GM12878 (cell line): ENCODE measurements around the gene ANKMY2. TPM values are rescaled to one million over a fixed set of nuclear protein-coding genes. Genes with fewer than 3 reads are reported as not detected.

Experiments
- ATAC-seq: fragments of 200-7000 bp; cut with Tn5 transposase; 3 replicates; pipeline ENCODE4 v1.9.1; 2020; ENCODE audit warnings: mild to moderate bottlenecking, moderate library complexity
- BruUV-seq: library from RNA; stranded (reverse); fragments of 400-500 nt; replicated peaks from 2 replicates; lab custom pipeline; 2021; lab: Mats Ljungman, UMichigan
- CTCF ChIA-PET: fragments of 300-600 bp; sonication (Branson Sonifier 250); formaldehyde crosslinking; extraction: SDS; loops from one replicate; lab custom pipeline; 2021; ENCODE audit warnings: inconsistent platforms; lab: Yijun Ruan, JAX
- POLR2A ChIA-PET: fragments of 350-600 bp; formaldehyde crosslinking; extraction: SDS; loops from one replicate; lab custom pipeline; 2021; ENCODE audit warnings: inconsistent platforms; lab: Charles Lee
- RAD21 ChIA-PET: fragments of 300-600 bp; sonication (Branson Sonifier 250); formaldehyde crosslinking; loops from one replicate; lab custom pipeline; 2023; ENCODE audit warnings: antibody characterized with exemption; ENCODE audit not compliant: unreplicated experiment; lab: Charles Lee
- SMC1A ChIA-PET: fragments of 300-600 bp; sonication (Branson Sonifier 250); formaldehyde crosslinking; loops from one replicate; lab custom pipeline; 2023; ENCODE audit not compliant: unreplicated experiment, uncharacterized antibody; lab: Charles Lee
- DNase-seq: peaks from one replicate; pipeline ENCODE4 v3.0.0-alpha.2; 2011; ENCODE audit warnings: low read depth, low spot score
- FAIRE-seq: peaks from 3 replicates; lab custom pipeline; 2011; peaks lifted over from hg19 to GRCh38; lab: Jason Lieb, UNC
- H2AFZ ChIP-seq: 2 replicates; pipeline ENCODE4 v1.6.0; 2011; ENCODE audit warnings: low read depth, low read length, control low read depth; ENCODE audit not compliant: control insufficient read depth
- H3K27ac ChIP-seq: 2 replicates; pipeline ENCODE4 v1.5.1; 2011; ENCODE audit warnings: control low read depth; ENCODE audit not compliant: control insufficient read depth, insufficient read depth
- H3K27me3 ChIP-seq, 2 experiments: replicated peaks in 1 of 2; 2 replicates each; pipeline versions ENCODE4 v1.6.0 to v1.6.1; 2011; ENCODE audit warnings: low read length in 1 of 2; ENCODE audit not compliant: control insufficient read depth in 2 of 2, insufficient read depth in 2 of 2
- H3K36me3 ChIP-seq, 2 experiments: 2 replicates each; pipeline ENCODE4 v1.5.1; 2011; ENCODE audit warnings: low read length in 1 of 2; ENCODE audit not compliant: control insufficient read depth in 2 of 2, insufficient read depth in 2 of 2
- H3K4me1 ChIP-seq: 2 replicates; pipeline ENCODE4 v1.6.1; 2011; ENCODE audit warnings: mild to moderate bottlenecking, low read length, moderate library complexity, mixed read lengths; ENCODE audit not compliant: control insufficient read depth, insufficient read depth
- H3K4me2 ChIP-seq: 2 replicates; pipeline ENCODE4 v1.6.0; 2011; ENCODE audit warnings: control low read depth; ENCODE audit not compliant: control insufficient read depth, insufficient read depth
- H3K4me3 ChIP-seq: fragments of 200-600 bp; sonication (generic); 2 replicates; pipeline ENCODE4 v1.5.1; 2016
- H3K79me2 ChIP-seq: 2 replicates; pipeline ENCODE4 v1.6.0; 2011; ENCODE audit warnings: low read length; ENCODE audit not compliant: control insufficient read depth, insufficient read depth
- H3K9ac ChIP-seq: 2 replicates; pipeline ENCODE4 v1.8.0; 2011; ENCODE audit warnings: low read length, control low read depth, mixed read lengths; ENCODE audit not compliant: control insufficient read depth, insufficient read depth
- H3K9me3 ChIP-seq: replicated peaks from 3 replicates; pipeline ENCODE4 v1.5.1; 2011; ENCODE audit warnings: mild to moderate bottlenecking, low read length; ENCODE audit not compliant: control insufficient read depth, insufficient read depth
- H4K20me1 ChIP-seq: 2 replicates; pipeline ENCODE4 v1.6.0; 2011; ENCODE audit not compliant: control insufficient read depth, insufficient read depth
- CEBPZ ChIP-seq: fragments of 150-350 bp; IDR thresholded peaks from 2 replicates; pipeline ENCODE4 v1.6.1; 2016; ENCODE audit warnings: low read depth, low read length
- CHD4 ChIP-seq: fragments of 200-600 bp; sonication (generic); IDR thresholded peaks from 2 replicates; pipeline ENCODE4 v1.6.1; 2016; ENCODE audit warnings: mild to moderate bottlenecking
- HDAC2 ChIP-seq: fragments of 200-600 bp; sonication (generic); IDR thresholded peaks from 2 replicates; pipeline ENCODE4 v1.6.1; 2017
- HDGF ChIP-seq: fragments of 450-650 bp; IDR thresholded peaks from 2 replicates; pipeline ENCODE4 v1.6.1; 2016; ENCODE audit warnings: antibody characterized with exemption
- KLF5 ChIP-seq: fragments of 450-650 bp; IDR thresholded peaks from 2 replicates; pipeline ENCODE4 v1.6.1; 2014; ENCODE audit warnings: mild to moderate bottlenecking; ENCODE audit not compliant: partially characterized antibody
- NFIC ChIP-seq: IDR thresholded peaks from 2 replicates; pipeline ENCODE4 v1.6.1; 2012; ENCODE audit warnings: low read depth, mild to moderate bottlenecking, inconsistent platforms, low read length, moderate library complexity
- RAD51 ChIP-seq: fragments of 450-650 bp; IDR thresholded peaks from 2 replicates; pipeline ENCODE4 v1.6.1; 2016; ENCODE audit warnings: moderate library complexity, mild to moderate bottlenecking, inconsistent platforms
- SMARCA5 ChIP-seq: fragments of 450-650 bp; IDR thresholded peaks from 2 replicates; pipeline ENCODE4 v1.6.1; 2017; ENCODE audit warnings: mild to moderate bottlenecking
- SRF ChIP-seq, 2 experiments: IDR thresholded peaks; 2 replicates each; pipeline ENCODE4 v1.6.1; 2011; ENCODE audit warnings: low read depth in 2 of 2, low read length in 2 of 2, mild to moderate bottlenecking in 1 of 2, moderate library complexity in 1 of 2
- TBL1XR1 ChIP-seq: IDR thresholded peaks from 2 replicates; pipeline ENCODE4 v1.6.1; 2012; ENCODE audit warnings: low read depth, low read length, improper control_type of control experiment
- ZNF592 ChIP-seq: fragments of 450-650 bp; IDR thresholded peaks from 2 replicates; pipeline ENCODE4 v1.6.1; 2017; ENCODE audit warnings: mild to moderate bottlenecking, moderate library complexity
- WGBS: methylation state at CpG from one replicate; pipeline ENCODE4 v1.1.6; 2016; ENCODE audit warnings: low lambda C conversion rate; ENCODE audit not compliant: insufficient replicate concordance, insufficient coverage; ENCODE audit errors: missing lambda C conversion rate; 5-methylcytosine and 5-hydroxymethylcytosine counted together
- in situ Hi-C: fragments of 300-500 bp; cut with MboI; formaldehyde crosslinking; loops from 9 replicates; pipeline ENCODE4 v1.14.3; 2018; ENCODE audit warnings: mixed read lengths
- intact Hi-C: fragments of 100-400 bp; cut with micrococcal nuclease; formaldehyde crosslinking; loops from one replicate; pipeline ENCODE4 v1.14.2; 2022; ENCODE audit not compliant: unreplicated experiment
- polyA plus RNA-seq, 11 experiments: library from polyadenylated mRNA; depleted of rRNA in 4 of 11; unstranded in 6 of 11; stranded (reverse) in 5 of 11; fragments of >200 nt; fragmentation: Nextera tagmentation in 4 of 11; fragmentation: Illumina TruSeq in 1 of 11; extraction: Ambion mirVana in 4 of 11; extraction: Trizol in 1 of 11; gene quantifications; 1 replicate in 1 of 11; 2 replicates in 10 of 11; pipeline versions ENCODE4 v1.2.1 to v1.2.3, GENCODE V29; 2011 to 2016; ENCODE audit warnings: inconsistent platforms in 2 of 11, missing spikeins in 2 of 11, low read depth in 1 of 11
- total RNA-seq, 4 experiments: library from RNA; depleted of rRNA in 3 of 4; stranded (reverse); fragments of >200 nt in 3 of 4; fragmentation: Illumina TruSeq in 1 of 4; extraction: Trizol in 1 of 4; gene quantifications; 2 replicates each; pipeline versions ENCODE4 v1.2.1 to v1.2.3, GENCODE V29; 2013 to 2021
- TF ChIP-seq, protein P1 (sequence below), 3 experiments: IDR thresholded peaks in 2 of 3; conservative IDR thresholded peaks in 1 of 3; 2 replicates each; pipeline ENCODE4 v1.5.1; 2011; ENCODE audit warnings: low read depth in 3 of 3, low read length in 3 of 3, mild to moderate bottlenecking in 3 of 3, control low read depth in 2 of 3, moderate library complexity in 2 of 3, inconsistent platforms in 1 of 3, mixed read lengths in 1 of 3; ENCODE audit not compliant: control insufficient read depth in 2 of 3, insufficient read depth in 1 of 3; ENCODE audit errors: extremely low read depth in 1 of 3

The ANKMY2 gene
- total and polyA plus RNA-seq, 10 of the 15 experiments (the other 5 are each of a cell fraction or from before 2014, with no cell fraction given) = 0.10 to 0.48 (median 0.29) TPM

- H3K9ac ChIP-seq = no peak overlapping the region
- no peak overlapping the region for H3K4me3 ChIP-seq
- H3K9me3 ChIP-seq = no peaks in the 10 kb centered on the region
- CTCF ChIA-PET = no interaction called here
- POLR2A ChIA-PET = no interaction called here
- H3K36me3 ChIP-seq = no peaks in the 10 kb centered on the region
- SMC1A ChIA-PET = no interaction called here
- H3K27ac ChIP-seq = no peak overlapping the region
- 0 out of 2 replicates have a peak, but pooled peaks cover 2% of the 10 kb centered on the region for H4K20me1 ChIP-seq
- DNase-seq (no peak), FAIRE-seq (no peak), ATAC-seq (peak; percentile 34; the same call in 2 of the 3 replicates)
- H2AFZ ChIP-seq = no peak overlapping the region
- no peaks in the 10 kb centered on the region for H3K79me2 ChIP-seq
- no peaks in the 10 kb centered on the region for H3K27me3 ChIP-seq
- in situ Hi-C loops = no loop called here
- RAD21 ChIA-PET = no interaction called here
- WGBS = 3% methylated on average over 3 of the region's 3 CpGs
- TF ChIP-seq, protein P1, sequence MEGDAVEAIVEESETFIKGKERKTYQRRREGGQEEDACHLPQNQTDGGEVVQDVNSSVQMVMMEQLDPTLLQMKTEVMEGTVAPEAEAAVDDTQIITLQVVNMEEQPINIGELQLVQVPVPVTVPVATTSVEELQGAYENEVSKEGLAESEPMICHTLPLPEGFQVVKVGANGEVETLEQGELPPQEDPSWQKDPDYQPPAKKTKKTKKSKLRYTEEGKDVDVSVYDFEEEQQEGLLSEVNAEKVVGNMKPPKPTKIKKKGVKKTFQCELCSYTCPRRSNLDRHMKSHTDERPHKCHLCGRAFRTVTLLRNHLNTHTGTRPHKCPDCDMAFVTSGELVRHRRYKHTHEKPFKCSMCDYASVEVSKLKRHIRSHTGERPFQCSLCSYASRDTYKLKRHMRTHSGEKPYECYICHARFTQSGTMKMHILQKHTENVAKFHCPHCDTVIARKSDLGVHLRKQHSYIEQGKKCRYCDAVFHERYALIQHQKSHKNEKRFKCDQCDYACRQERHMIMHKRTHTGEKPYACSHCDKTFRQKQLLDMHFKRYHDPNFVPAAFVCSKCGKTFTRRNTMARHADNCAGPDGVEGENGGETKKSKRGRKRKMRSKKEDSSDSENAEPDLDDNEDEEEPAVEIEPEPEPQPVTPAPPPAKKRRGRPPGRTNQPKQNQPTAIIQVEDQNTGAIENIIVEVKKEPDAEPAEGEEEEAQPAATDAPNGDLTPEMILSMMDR (IDR thresholded peaks at IDR 0.05 in 2 of 3, conservative IDR thresholded peaks at IDR 0.05 in 1 of 3; ENCODE audit: control insufficient read depth in 2 of 3, extremely low read depth in 1 of 3, insufficient read depth in 1 of 3, low read depth in 3 of 3, low read length in 3 of 3) = no peak
- TF ChIP-seq SMARCA5 (no peak), HDGF (no peak), RAD51 (no peak), CHD4 (no peak), HDAC2 (no peak), TBL1XR1 (no peak), NFIC (no peak), SRF (IDR thresholded peaks at IDR 0.05; ENCODE audit: low read depth in 2 of 2, low read length in 2 of 2) (no peak), ZNF592 (no peak), KLF5 (no peak), CEBPZ (no peak)
- H3K4me1 ChIP-seq = no peaks in the 10 kb centered on the region
- H3K4me2 ChIP-seq = no peak overlapping the region
- no TSS peak for BruUV-seq
- intact Hi-C loops = no loop called here
These were observed 38.9 kb downstream of the ANKMY2 start for GRCh38 chr7:16606704-16607103.
